AG09309 (cell line): ENCODE data around the gene ACTMAP.

ENCODE experiments used
- DNase-seq: peaks from one replicate; pipeline ENCODE4 v3.0.0-alpha.2; 2010; ENCODE audit warnings: low read depth
- H3K4me3 ChIP-seq: 2 replicates; pipeline ENCODE4 v1.5.1; 2011; ENCODE audit warnings: mild to moderate bottlenecking, low read depth, low read length, moderate library complexity; ENCODE audit not compliant: control insufficient read depth
- TF ChIP-seq, protein P1 (sequence below): IDR thresholded peaks from 2 replicates; pipeline ENCODE4 v1.5.1; 2011; ENCODE audit warnings: mild to moderate bottlenecking, low read depth, low read length, inconsistent platforms; ENCODE audit not compliant: insufficient read depth, control insufficient read depth; ENCODE audit errors: missing control alignments

The ACTMAP gene, protein sequence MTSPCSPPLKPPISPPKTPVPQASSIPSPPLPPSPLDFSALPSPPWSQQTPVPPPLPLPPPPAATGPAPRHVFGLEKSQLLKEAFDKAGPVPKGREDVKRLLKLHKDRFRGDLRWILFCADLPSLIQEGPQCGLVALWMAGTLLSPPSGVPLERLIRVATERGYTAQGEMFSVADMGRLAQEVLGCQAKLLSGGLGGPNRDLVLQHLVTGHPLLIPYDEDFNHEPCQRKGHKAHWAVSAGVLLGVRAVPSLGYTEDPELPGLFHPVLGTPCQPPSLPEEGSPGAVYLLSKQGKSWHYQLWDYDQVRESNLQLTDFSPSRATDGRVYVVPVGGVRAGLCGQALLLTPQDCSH

DNA sequence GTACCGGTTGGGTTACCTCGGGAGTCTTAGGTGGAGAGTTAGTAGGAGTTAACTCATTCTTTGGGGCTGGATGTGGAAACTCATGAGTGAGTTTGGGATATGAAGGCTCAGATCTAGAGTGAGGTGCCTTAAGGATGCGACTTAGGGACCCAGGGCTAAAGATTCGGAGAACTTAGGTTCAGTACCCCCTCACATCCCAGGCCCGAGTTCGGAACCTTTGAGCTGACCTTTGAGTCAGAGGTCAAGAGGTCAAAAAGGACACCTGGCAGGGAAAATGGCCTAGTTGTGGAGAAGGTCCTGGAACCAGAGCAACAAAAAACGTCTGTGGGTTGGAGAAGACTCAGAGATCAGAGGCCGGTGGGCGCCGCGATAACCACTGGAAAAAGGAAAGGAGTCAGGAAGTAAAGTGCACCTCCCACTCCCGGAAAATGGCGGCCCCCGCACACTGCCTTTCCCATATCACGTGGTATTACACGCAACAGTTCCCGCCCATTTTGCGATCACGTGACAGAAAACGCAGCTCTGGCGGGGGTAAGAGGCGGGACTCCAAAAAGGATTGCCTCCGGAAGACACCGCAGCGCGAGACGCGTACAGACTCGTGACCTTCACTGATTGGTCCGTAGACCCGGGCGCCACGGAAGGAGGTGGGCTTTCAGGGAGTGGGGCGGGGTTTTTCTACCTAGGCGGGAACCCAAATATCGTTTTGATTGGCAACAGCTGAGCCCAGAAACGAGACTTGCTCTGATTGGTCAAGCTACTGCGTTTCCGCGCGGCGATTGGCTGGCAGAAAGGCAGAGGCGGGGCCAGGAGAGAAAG is at the start of gene ACTMAP:
ACTMAP (minus strand) TSS at position 420 of the 816 bp plus-strand sequence. CDS start 674 bp downstream, outside the sequence.
- DNase-seq: peak; percentile 99
- TF ChIP-seq, protein P1, sequence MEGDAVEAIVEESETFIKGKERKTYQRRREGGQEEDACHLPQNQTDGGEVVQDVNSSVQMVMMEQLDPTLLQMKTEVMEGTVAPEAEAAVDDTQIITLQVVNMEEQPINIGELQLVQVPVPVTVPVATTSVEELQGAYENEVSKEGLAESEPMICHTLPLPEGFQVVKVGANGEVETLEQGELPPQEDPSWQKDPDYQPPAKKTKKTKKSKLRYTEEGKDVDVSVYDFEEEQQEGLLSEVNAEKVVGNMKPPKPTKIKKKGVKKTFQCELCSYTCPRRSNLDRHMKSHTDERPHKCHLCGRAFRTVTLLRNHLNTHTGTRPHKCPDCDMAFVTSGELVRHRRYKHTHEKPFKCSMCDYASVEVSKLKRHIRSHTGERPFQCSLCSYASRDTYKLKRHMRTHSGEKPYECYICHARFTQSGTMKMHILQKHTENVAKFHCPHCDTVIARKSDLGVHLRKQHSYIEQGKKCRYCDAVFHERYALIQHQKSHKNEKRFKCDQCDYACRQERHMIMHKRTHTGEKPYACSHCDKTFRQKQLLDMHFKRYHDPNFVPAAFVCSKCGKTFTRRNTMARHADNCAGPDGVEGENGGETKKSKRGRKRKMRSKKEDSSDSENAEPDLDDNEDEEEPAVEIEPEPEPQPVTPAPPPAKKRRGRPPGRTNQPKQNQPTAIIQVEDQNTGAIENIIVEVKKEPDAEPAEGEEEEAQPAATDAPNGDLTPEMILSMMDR: no peak
- H3K4me3 ChIP-seq: peak within 1 kb of the TSS; percentile 61

DNA sequence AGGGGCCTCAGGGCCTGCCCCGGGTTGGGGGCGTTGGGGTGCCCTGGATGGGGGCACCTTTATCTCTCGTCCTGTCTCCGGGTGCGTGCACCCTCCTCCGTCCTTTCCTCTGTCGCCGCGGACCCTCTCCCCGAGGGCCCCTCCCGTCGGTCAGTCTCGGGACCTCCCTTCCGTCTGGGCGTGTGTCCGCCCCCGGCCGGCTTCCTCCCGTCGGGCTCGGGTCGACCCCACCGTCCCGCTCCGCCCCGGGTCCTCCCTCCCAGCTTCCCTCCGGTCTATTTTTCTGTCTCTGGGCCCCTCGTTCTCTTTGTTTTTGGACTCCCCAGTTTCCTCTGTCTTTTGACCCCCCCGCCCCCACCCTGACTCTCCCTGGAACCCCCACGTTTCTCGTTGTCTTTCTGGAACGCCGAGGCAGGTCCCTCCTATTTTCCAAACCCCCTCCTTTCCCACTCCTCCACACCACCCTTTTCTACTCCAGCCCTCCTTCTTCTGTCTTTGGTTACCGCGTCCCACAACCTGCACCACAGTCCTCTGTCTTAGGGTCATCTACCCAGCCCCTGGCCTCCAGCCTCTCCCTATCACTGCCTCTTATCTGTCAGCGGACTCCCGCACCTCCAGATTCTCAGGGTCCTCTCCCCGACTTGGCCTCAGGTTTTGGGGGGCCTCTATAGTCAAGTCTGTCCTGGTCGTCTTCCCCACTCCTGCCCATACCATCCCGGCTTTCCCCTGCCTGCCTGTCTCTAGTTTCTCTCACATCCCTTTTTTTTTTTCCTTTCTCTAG is 49.5 kb upstream of the ACTMAP start:
- TF ChIP-seq, protein P1: no peak
- peak overlapping the region; percentile 98 for H3K4me3 ChIP-seq
- DNase-seq: no peak

DNA sequence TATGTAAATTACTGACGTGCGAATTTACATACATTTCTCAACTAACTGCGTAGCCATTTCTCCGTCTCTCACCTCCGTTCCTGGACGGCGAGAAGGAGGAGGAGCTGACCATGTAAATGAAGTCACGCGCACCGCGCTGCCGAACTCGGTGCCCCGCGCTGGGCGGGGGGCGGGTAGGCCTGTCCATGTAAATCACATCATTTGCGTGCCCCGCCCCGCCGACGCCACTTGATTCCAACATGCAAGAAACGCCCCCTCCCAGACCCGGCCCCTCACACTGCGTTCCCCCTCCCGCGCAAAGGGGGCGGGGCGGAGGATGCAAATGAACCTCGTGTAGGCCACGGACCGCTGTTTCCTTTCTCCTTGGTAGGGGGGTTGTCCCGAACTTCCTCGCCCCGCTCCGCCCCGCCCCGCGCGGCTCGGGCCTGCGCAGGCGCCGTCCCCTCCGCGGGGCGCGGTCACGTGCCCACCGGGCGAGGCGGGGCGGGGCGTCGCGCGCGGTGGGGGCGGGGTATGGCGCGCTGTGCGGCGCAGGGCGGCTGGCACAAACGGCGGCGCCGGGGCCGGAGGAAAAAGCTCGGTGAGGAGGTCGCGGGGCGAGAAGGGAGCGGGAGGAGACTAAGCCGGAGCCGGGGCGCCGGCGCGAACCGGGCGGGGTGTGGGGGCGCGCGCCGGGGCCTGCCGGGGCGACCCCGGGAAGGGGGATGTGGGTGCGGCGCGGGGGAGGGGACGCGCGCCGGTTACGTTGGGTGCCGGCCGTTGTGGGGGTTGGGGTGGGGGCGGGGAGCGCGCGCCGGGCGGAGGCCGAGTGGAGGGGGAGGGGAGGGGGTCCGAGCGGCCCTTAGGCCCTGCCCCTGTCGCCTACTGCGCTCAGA is 48.6 kb upstream of the ACTMAP start, which contains the start of gene EGLN2:
EGLN2 (plus strand) TSS at position 509 of the 875 bp plus-strand sequence. CDS start 1,382 bp downstream, outside the sequence.
- TF ChIP-seq, protein P1: no peak
- DNase-seq: peak; percentile 96
- H3K4me3 ChIP-seq: peak within 1 kb of the TSS; percentile 98

DNA sequence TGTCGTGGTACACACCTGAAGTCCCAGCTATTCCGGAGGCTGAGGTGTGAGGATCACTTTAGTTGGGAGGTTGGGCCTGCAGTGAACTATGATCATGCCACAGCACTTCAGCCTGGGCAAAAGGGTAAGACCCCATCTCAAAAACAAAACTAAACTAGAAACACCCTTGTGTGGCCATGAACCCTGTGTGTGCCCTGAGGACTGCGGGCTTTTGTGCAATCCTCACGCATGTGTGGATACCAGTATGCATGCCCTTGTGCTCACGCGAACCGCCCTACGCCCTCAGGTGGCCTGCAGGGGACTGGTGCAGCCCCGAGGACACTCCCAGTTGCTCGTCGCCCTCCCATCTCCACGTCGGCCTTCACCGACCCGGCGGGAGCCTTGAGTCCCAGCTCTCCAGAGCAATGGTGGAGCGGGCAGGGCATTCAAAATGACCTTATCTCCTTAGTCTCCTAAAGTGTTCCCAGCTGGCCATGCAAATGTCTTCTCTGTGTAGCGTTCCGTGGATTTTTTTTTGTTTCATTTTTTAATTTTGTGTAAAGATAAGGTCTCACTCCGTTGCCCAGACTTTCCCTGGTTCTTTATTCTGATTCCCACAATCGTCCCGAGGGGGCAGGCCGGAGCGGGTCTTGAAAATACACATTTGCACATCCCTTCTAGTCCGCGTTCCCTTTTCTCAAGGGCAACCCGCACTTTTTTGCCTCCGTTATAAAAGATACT is 47.8 kb upstream of the ACTMAP start:
- TF ChIP-seq, protein P1: peak; percentile 42
- peak overlapping the region; percentile 45 for H3K4me3 ChIP-seq
- DNase-seq: no peak

DNA sequence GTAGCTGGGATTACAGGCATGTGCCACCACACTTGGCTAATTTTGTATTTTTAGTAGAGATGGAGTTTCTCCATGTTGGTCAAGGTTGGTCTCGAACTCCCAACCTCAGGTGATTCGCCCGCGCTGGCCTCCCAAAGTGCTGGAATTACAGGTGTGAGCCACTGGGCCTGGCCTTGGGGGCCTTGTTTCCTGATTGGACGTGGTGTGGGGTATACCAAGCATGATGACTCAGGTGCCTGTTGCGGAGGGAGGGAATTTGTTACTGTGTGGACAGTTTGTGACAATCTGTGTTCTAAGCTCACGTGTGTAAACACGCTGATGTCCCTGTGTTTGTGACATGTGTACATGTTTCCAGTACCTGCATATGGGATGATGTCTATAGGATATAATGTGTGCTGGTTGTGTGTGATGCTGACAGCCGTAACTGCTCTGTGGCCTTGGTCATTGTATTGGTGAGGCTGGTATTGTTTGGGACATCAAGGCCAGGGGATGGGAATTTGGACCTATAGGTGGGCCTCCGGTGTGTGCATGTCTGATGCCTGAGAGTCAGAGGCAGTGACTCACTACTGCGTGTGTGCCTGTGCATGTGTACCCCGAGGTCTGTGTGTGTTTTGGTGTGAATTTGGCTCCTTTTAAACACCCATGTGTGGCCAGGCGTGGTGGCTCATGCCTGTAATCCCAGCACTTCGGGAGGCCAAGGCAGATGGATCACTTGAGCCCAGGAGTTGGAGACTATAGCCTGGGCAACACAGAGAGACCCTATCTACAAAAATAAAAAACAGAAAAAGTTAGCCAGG is 47.1 kb upstream of the ACTMAP start:
- TF ChIP-seq, protein P1: no peak
- H3K4me3 ChIP-seq: no peak overlapping the region
- DNase-seq: no peak
